Body of pancreas (tissue), 4 donors: ENCODE results near the gene MEIS2. TPM values are rescaled to one million over a fixed set of nuclear protein-coding genes. Genes with fewer than 3 reads are reported as not detected.
A peak's percentile ranks its signal among the peaks of the same experiment; 100 is the strongest.

Source experiments
- ATAC-seq: fragments of 150-250 bp; one replicate; pipeline ENCODE4 v1.9.1; 2016
- DNase-seq, 4 donors: peaks; one replicate each; pipeline ENCODE4 v3.0.0-alpha.2; 2019
- H3K27ac ChIP-seq, 4 donors: fragments of 200-600 bp; sonication (generic); 1 replicate in 3 of 4; 2 replicates in 1 of 4; pipeline versions ENCODE4 v1.5.1 to v1.6.1; 2016 to 2019; ENCODE audit warnings: mild to moderate bottlenecking in 1 of 4, mixed read lengths in 1 of 4, moderate library complexity in 1 of 4
- H3K27me3 ChIP-seq, 2 donors: fragments of 200-600 bp; sonication (generic); one replicate each; pipeline ENCODE4 v1.6.0; 2016; ENCODE audit warnings: mild to moderate bottlenecking in 1 of 2
- H3K36me3 ChIP-seq, 2 donors: fragments of 200-600 bp; sonication (generic); replicated peaks in 1 of 2; 2 replicates each; pipeline ENCODE4 v1.5.1; 2016; ENCODE audit warnings: low read depth in 2 of 2; ENCODE audit not compliant: insufficient read depth in 1 of 2
- H3K4me1 ChIP-seq: fragments of 200-600 bp; sonication (generic); one replicate; pipeline ENCODE4 v1.6.0; 2016
- H3K4me3 ChIP-seq, 2 donors: fragments of 200-600 bp; sonication (generic); 1 replicate in 1 of 2; 2 replicates in 1 of 2; pipeline ENCODE4 v1.5.1; 2016 to 2019
- H3K9me3 ChIP-seq, 3 donors: fragments of 200-600 bp; sonication (generic); 1 replicate in 2 of 3; 2 replicates in 1 of 3; pipeline ENCODE4 v1.5.1; 2016
- CTCF ChIP-seq, 7 experiments: fragments of 450-650 bp in 4 of 7; fragments of 200-600 bp in 3 of 7; sonication (generic) in 3 of 7; IDR thresholded peaks; one replicate each; pipeline ENCODE4 v1.5.1; 2016 to 2019; ENCODE audit warnings: antibody characterized with exemption in 7 of 7
- POLR2A ChIP-seq, 3 donors: fragments of 450-650 bp; IDR thresholded peaks; one replicate each; pipeline ENCODE4 v1.6.1; 2016; ENCODE audit warnings: antibody characterized with exemption in 3 of 3, mild to moderate bottlenecking in 2 of 3
- WGBS, 2 donors: methylation state at CpG; one replicate each; pipeline ENCODE4 v1.1.5; 2017; 5-methylcytosine and 5-hydroxymethylcytosine counted together
- intact Hi-C: fragments of 100-400 bp; cut with DNase I; formaldehyde crosslinking; loops from one replicate; pipeline ENCODE4 v1.15.1; 2023
- total RNA-seq, 2 donors: library from RNA; depleted of rRNA; stranded (reverse); fragments of >200 nt; gene quantifications; one replicate each; pipeline ENCODE4 v1.1.0, GENCODE V29; 2016

MEIS2 gene
- total RNA-seq, 2 donors from 2014 or later, result 11.9 to 86.0 TPM

DNA sequence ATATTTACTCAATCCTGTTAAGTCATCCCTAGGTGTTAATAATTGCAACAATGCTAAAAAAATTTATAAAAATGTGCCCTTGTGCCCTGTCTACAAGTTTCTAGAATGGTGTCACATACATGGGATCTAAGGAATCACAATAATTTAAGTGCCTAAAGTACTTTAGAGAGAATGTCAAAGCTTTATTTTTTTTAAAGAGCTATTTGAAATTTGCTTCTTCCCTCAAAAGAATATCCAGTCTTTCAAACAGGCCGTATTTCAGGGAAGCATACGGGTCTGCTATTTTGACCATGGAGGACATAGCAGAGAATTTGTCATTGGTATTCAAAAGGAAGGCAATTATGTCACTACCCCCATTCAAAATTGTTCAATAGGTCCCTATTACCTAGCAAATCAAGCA, 29.7 kb downstream of the MEIS2 start:
- DNase-seq (no peak), ATAC-seq (no peak)
- no peak overlapping the region for H3K27ac ChIP-seq
- H3K4me1 ChIP-seq, result no peaks in the 10 kb centered on the region
- WGBS, 2 donors, result 92 to 97% methylated on average over 2 of the region's 2 CpGs
- no peaks in the 10 kb centered on the region for H3K9me3 ChIP-seq
- no peak overlapping the region for H3K4me3 ChIP-seq
- no peaks in the 10 kb centered on the region for H3K36me3 ChIP-seq
- no peaks in the 10 kb centered on the region for H3K27me3 ChIP-seq
- TF ChIP-seq POLR2A (IDR thresholded peaks at IDR 0.05), result no peak
- no peak for TF ChIP-seq CTCF (IDR thresholded peaks at IDR 0.05)
- intact Hi-C loops, result no loop called here

DNA sequence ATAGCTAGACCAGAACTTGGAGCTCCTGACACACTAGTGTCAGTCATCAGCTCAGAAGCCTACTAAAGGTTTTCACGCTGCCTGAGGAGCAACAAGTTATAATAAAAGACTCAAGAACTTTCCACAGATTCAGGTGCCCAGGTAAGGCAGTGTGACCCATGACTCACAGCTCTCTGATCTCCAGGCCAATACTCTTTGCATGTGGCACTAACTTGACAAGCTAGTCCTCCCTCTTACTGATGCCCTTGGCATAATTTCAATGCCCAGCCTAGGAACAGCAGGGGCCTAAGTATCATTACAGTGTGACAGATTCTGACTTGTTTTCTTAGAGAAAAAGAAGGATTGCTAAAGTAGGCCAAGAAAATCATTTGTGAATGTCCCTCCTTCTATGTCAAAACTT, 38.4 kb downstream of the MEIS2 start:
- DNase-seq (peak in 2 of 4 donors; percentile 36 to 65), ATAC-seq (no peak)
- WGBS, 2 donors, result 89 to 95% methylated on average over 1 of the region's 1 CpG
- no peaks in the 10 kb centered on the region for H3K36me3 ChIP-seq
- no peaks in the 10 kb centered on the region for H3K9me3 ChIP-seq
- H3K4me3 ChIP-seq, result no peak overlapping the region
- peaks cover 9% of the 10 kb centered on the region for H3K4me1 ChIP-seq
- no peak overlapping the region for H3K27ac ChIP-seq
- H3K27me3 ChIP-seq, result no peaks in the 10 kb centered on the region
- intact Hi-C loops, result no loop called here
- TF ChIP-seq CTCF (IDR thresholded peaks at IDR 0.05) (no peak), POLR2A (IDR thresholded peaks at IDR 0.05) (no peak)

DNA sequence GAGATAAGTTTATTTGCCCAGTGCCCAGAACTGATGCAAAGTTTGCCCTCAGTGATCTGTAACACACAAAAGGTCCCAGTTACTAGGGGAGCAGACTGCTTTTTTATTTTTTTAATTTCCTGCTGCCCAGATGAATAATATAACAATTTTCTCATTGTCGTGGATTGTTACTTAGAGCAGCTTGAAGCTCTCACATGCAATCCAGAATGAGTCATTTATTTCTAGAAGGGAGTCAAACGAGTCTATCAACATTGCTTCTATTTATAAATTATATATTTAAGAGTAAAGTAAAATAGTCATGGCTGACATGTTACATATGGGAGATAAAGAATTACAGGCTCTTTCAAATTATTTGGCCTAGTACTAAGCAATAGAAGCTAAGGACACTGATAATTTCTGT, 41.3 kb downstream of the MEIS2 start:
- Histone ChIP-seq H3K9me3 (no peaks in the 10 kb centered on the region), H3K27me3 (no peaks in the 10 kb centered on the region), H3K36me3 (no peaks in the 10 kb centered on the region), H3K27ac (peak overlapping the region in 3 of 4 donors; percentile 11 to 70 (median 32)), H3K4me1 (peaks cover 9% of the 10 kb centered on the region), H3K4me3 (no peak overlapping the region)
- ATAC-seq (peak; percentile 88), DNase-seq (no peak)
- TF ChIP-seq POLR2A (IDR thresholded peaks at IDR 0.05) (no peak), CTCF (IDR thresholded peaks at IDR 0.05) (no peak)
- WGBS, 2 donors, result 2 to 14% methylated on average over 2 of the region's 2 CpGs
- intact Hi-C loops, result no loop called here

DNA sequence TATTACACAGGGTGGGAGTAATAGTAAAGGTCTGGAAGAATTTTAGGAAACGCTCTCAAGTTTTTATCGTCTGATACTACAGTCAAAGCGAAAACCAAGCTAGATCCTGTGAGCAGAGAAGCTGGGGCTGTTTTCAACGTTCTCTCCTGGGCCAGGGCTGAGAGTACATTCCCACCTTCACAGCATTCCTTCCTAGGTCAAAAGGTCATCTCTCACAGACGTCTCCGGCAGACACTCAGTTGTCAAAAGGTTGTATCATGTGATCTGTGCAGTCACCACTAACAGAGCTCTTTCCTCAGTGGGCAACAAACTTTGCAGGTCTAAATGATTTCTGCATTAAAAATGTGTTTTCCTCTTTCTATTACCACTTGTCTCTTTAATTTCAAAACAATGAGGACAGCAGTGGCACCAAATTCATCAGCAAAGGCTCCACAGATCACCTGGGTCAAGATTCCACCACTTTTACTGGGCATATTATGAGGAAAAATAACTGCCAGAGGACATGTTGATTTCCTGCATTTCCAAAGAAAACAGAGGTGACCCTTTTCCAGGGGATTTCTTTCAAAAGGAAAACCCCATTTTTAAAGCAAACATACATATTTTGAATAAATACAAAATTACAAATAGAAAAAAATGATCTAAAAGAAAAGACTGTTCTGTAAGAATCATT, 41.9 kb downstream of the MEIS2 start:
- no peak for ATAC-seq

More for the DNA sequence above, 41.9 kb downstream of the MEIS2 start:
- Histone ChIP-seq H3K27ac (peak overlapping the region in 2 of 4 donors; percentile 32 to 70), H3K36me3 (no peaks in the 10 kb centered on the region), H3K27me3 (no peaks in the 10 kb centered on the region), H3K4me1 (peaks cover 9% of the 10 kb centered on the region), H3K4me3 (no peak overlapping the region), H3K9me3 (no peaks in the 10 kb centered on the region)
- intact Hi-C loops, result no loop called here
- TF ChIP-seq POLR2A (IDR thresholded peaks at IDR 0.05) (no peak), CTCF (IDR thresholded peaks at IDR 0.05) (no peak)
- DNase-seq, result no peak
- WGBS, 2 donors, result 63 to 73% methylated on average over 6 of the region's 6 CpGs
